GF-D8 (cell line): ENCODE measurements around the gene PIP4K2A.

Experiments
- DNase-seq: peaks from one replicate; lab custom pipeline; 2025; lab: John Stamatoyannopoulos, UW

PIP4K2A gene

GRCh38 chr10:22599048-22599561 lies 115.3 kb downstream of the PIP4K2A start:
- no peak for DNase-seq

GRCh38 chr10:22598478-22598877 lies 115.9 kb downstream of the PIP4K2A start:
- no peak for DNase-seq

GRCh38 chr10:22597138-22597537 lies 117.2 kb downstream of the PIP4K2A start:
- DNase-seq, result no peak

GRCh38 chr10:22593636-22594198 lies 120.7 kb downstream of the PIP4K2A start:
- DNase-seq, result no peak

GRCh38 chr10:22593026-22593425 lies 121.4 kb downstream of the PIP4K2A start:
- no peak for DNase-seq

- DNase-seq, result no peak
Observed at GRCh38 chr10:22589851-22590514, 124.4 kb downstream of the PIP4K2A start.

GRCh38 chr10:22588462-22588861 lies 125.9 kb downstream of the PIP4K2A start:
- DNase-seq, result no peak

GRCh38 chr10:22583683-22584082 lies 130.7 kb downstream of the PIP4K2A start:
- no peak for DNase-seq

- DNase-seq, result no peak
Observed at GRCh38 chr10:22581461-22581860, 132.9 kb downstream of the PIP4K2A start.

GRCh38 chr10:22580711-22581110 lies 133.7 kb downstream of the PIP4K2A start:
- no peak for DNase-seq

GRCh38 chr10:22579826-22580225 lies 134.6 kb downstream of the PIP4K2A start:
- no peak for DNase-seq

GRCh38 chr10:22573820-22574569 lies 140.4 kb downstream of the PIP4K2A start:
- DNase-seq, result no peak

GRCh38 chr10:22570733-22571430 lies 143.5 kb downstream of the PIP4K2A start:
- DNase-seq, result no peak

- no peak for DNase-seq
Observed at GRCh38 chr10:22570234-22570633, 144.1 kb downstream of the PIP4K2A start.

GRCh38 chr10:22568928-22569327 lies 145.4 kb downstream of the PIP4K2A start:
- DNase-seq, result no peak

- no peak for DNase-seq
Observed at GRCh38 chr10:22564060-22564459, 150.3 kb downstream of the PIP4K2A start.

- DNase-seq, result no peak
Observed at GRCh38 chr10:22561909-22562308, 152.5 kb downstream of the PIP4K2A start.

- no peak for DNase-seq
Observed at GRCh38 chr10:22560913-22561239, 153.5 kb downstream of the PIP4K2A start.

GRCh38 chr10:22560096-22560912 lies 154.1 kb downstream of the PIP4K2A start:
- DNase-seq, result no peak

- DNase-seq, result no peak
Observed at GRCh38 chr10:22557321-22557720, 157.1 kb downstream of the PIP4K2A start.

GRCh38 chr10:22556774-22557173 lies 157.6 kb downstream of the PIP4K2A start:
- DNase-seq, result no peak
